ENCODE data around the gene NCOA5. TPM values are rescaled to one million over a fixed set of nuclear protein-coding genes. Genes with fewer than 3 reads are reported as not detected.

Gene NCOA5
- total and polyA plus RNA-seq, 7 experiments from 2014 or later, result 15.7 to 47.6 (median 39.4) TPM

DNA sequence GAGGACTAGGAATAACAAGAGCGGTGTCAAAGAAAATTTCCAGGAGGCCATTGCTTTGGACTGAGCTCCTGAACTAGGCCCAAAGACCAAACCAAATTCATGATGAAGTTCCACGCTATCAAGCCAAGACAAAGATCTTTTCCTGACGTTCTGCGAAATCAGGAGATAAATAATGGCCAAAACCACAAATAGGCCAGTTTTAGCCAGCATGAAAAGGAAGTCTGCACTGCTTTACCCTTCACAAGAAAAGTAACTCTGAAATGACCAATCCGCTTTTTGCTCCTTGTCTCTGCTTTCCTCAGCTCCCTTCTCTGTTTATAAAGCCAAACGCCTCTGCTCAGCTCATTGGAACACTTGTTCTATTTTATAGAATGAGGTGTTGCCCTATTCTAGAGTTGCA lies 6.7 kb downstream of the NCOA5 start:
- Histone ChIP-seq H3K27ac (ENCODE audit: low read depth, low read length) (no peak overlapping the region), H3K4me3 (ENCODE audit: low read length) (no peak overlapping the region), H3K9me3 (ENCODE audit: control insufficient read depth in 2 of 3, low read length in 3 of 3) (no peaks in the 10 kb centered on the region), H3K36me3 (ENCODE audit: control insufficient read depth in 2 of 3, insufficient read depth in 3 of 3, low read length in 3 of 3) (peaks cover 2 to 16% (median 5%) of the 10 kb centered on the region in 3 experiments), H3K27me3 (ENCODE audit: control insufficient read depth in 2 of 2, insufficient read depth in 2 of 2, low read length in 2 of 2) (no peaks in the 10 kb centered on the region), H3K4me1 (ENCODE audit: control insufficient read depth in 2 of 2, insufficient read depth in 2 of 2, low read length in 2 of 2) (peaks cover 19 to 43% of the 10 kb centered on the region in 2 donors)
- Mint-ChIP-seq H3K36me3 (peaks cover 0 to 20% (median 1%) of the 10 kb centered on the region in 5 donors), H3K4me3 (peak overlapping the region in 5 of 10 donors; percentile 13 to 63 (median 29)), H3K9me3 (peaks cover 0 to under 1% (median 0%) of the 10 kb centered on the region in 11 donors), H3K27ac (peak overlapping the region in 2 of 9 donors; percentile 31 to 69), H3K27me3 (no peaks in the 10 kb centered on the region), H3K4me1 (peaks cover 31 to 89% (median 83%) of the 10 kb centered on the region in 7 donors)
- ChIA-PET POLR2A (interaction anchor here (0.9 kb wide), 1 partner anchor 9 kb away, joined by 3 read pairs; no protein-coding TSS in a partner anchor), CTCF (no interaction called here)
- intact Hi-C loops (cut with micrococcal nuclease), result loop anchor here in 1 of 2 donors (10.0 kb wide), 1 partner anchor 602 kb away; the partner anchor contains the start of gene TP53RK
- DNase-seq (no peak), ATAC-seq (no peak)

DNA sequence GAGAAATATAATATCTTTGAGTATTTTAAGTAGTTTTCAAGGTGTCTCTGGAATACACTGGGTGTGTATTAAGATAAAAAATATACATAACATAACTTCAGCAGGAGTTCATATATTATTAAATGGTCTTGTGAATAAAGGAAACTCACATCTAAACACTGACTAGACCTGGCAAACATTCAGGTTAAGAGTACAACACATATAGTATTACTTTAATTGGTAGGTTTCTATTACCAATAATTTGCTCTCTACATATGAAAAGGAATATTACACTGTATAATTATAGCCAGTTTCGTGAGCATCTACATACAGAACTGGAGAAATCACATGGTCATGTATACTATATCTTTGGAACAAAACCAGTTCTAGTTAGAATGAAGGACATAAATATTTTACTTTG lies 8.7 kb downstream of the NCOA5 start:
- POLR2A ChIA-PET, result no interaction called here
- H3K27ac Mint-ChIP-seq, result no peak overlapping the region
- CTCF ChIA-PET, result no interaction called here

GRCh38 chr20:46078954-46079353 lies 10.8 kb downstream of the NCOA5 start:
- DNase-seq (no peak), ATAC-seq (no peak)
- H3K27ac Mint-ChIP-seq, result peak overlapping the region in 1 of 9 donors; percentile 68
- no peaks in the 10 kb centered on the region for H3K27me3 Mint-ChIP-seq
- peaks cover 0 to 12% of the 10 kb centered on the region in 2 donors for H3K4me1 ChIP-seq (ENCODE audit: control insufficient read depth in 2 of 2, insufficient read depth in 2 of 2, low read length in 2 of 2)
- no peak overlapping the region for H3K4me3 ChIP-seq (ENCODE audit: low read length)
- H3K27me3 ChIP-seq (ENCODE audit: control insufficient read depth in 2 of 2, insufficient read depth in 2 of 2, low read length in 2 of 2), result no peaks in the 10 kb centered on the region
- no peaks in the 10 kb centered on the region for H3K9me3 Mint-ChIP-seq
- no peaks in the 10 kb centered on the region for H3K9me3 ChIP-seq (ENCODE audit: control insufficient read depth in 2 of 3, low read length in 3 of 3)
- peaks cover 6 to 62% (median 46%) of the 10 kb centered on the region in 7 donors for H3K4me1 Mint-ChIP-seq
- H3K36me3 Mint-ChIP-seq, result peaks cover 6 to 48% (median 14%) of the 10 kb centered on the region in 5 donors
- H3K27ac ChIP-seq (ENCODE audit: low read depth, low read length), result no peak overlapping the region
- intact Hi-C loops (cut with micrococcal nuclease), result no loop called here
- H3K36me3 ChIP-seq (ENCODE audit: control insufficient read depth in 2 of 3, insufficient read depth in 3 of 3, low read length in 3 of 3), result peaks cover 0 to 44% (median 5%) of the 10 kb centered on the region in 3 experiments
- ChIA-PET POLR2A (no interaction called here), CTCF (no interaction called here)
- no peak overlapping the region for H3K4me3 Mint-ChIP-seq

More for the DNA sequence above, 8.7 kb downstream of the NCOA5 start:
- H3K36me3 ChIP-seq (ENCODE audit: control insufficient read depth in 2 of 3, insufficient read depth in 3 of 3, low read length in 3 of 3), result peaks cover 0 to 24% (median 5%) of the 10 kb centered on the region in 3 experiments
- Mint-ChIP-seq H3K36me3 (peaks cover 0 to 32% (median 2%) of the 10 kb centered on the region in 5 donors), H3K4me3 (peak overlapping the region in 1 of 10 donors; percentile 47), H3K9me3 (no peaks in the 10 kb centered on the region), H3K4me1 (peaks cover 13 to 74% (median 63%) of the 10 kb centered on the region in 7 donors), H3K27me3 (no peaks in the 10 kb centered on the region)
- DNase-seq (no peak), ATAC-seq (no peak)
- H3K9me3 ChIP-seq (ENCODE audit: control insufficient read depth in 2 of 3, low read length in 3 of 3), result no peaks in the 10 kb centered on the region
- intact Hi-C loops (cut with micrococcal nuclease), result loop anchor here in 1 of 2 donors (10.0 kb wide), 1 partner anchor 604 kb away; the partner anchor contains the start of gene TP53RK
- no peaks in the 10 kb centered on the region for H3K27me3 ChIP-seq (ENCODE audit: control insufficient read depth in 2 of 2, insufficient read depth in 2 of 2, low read length in 2 of 2)
- H3K4me3 ChIP-seq (ENCODE audit: low read length), result no peak overlapping the region
- H3K27ac ChIP-seq (ENCODE audit: low read depth, low read length), result no peak overlapping the region
- H3K4me1 ChIP-seq (ENCODE audit: control insufficient read depth in 2 of 2, insufficient read depth in 2 of 2, low read length in 2 of 2), result peaks cover 10 to 27% of the 10 kb centered on the region in 2 donors

DNA sequence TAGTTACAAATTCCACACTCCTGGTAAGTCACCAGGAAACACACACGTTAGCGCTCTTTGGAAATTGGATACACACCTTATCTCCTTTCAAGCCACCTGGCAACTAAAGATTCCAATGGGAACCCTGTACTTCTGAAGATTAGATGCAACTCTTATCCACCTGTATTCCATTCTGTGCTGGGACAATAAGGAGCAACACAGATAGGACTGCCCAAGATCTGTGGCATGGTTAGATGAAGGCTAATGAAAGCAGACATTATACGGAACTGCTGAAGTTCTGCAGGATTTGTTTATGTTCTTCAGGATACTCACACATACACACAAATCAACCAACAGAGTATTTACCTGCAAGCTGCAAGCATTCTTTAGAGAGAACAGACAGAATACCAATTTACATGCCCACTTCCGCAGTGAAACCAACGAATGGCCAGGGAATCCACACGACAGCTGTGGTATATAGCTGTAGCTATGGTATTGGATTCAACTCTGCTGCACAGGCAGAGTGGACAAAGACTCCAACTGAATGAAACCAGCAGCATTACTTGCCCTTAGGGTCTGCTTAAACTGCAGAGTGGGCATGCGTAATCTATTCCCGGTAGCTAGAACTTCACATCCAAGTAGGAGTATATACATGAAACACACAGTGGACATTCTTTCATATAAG lies 12.0 kb downstream of the NCOA5 start:
- H3K36me3 ChIP-seq (ENCODE audit: control insufficient read depth in 2 of 3, insufficient read depth in 3 of 3, low read length in 3 of 3), result peaks cover 0 to 50% (median 5%) of the 10 kb centered on the region in 3 experiments

DNA sequence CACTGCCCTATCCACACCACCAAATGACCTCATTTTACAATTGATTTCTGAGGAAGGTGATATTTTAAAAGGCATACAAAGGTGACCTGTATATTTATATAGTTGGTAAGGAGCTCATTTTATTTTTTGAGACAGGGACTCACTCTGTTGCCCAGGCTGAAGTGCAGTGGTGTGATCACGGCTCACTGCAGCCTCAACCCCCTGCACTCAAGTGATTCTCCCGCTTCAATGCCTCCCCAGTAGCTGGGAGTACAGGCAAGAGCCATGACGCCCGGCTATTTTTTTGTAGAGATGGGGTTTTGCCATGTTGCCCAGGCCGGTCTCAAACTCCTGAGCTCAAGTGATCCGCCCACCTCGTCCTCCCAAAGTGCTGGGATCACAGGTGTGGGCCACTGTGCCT lies 13.0 kb downstream of the NCOA5 start:
- H3K4me1 ChIP-seq (ENCODE audit: control insufficient read depth in 2 of 2, insufficient read depth in 2 of 2, low read length in 2 of 2), result no peaks in the 10 kb centered on the region
- Mint-ChIP-seq H3K4me3 (no peak overlapping the region), H3K9me3 (no peaks in the 10 kb centered on the region), H3K4me1 (peaks cover 5 to 40% (median 30%) of the 10 kb centered on the region in 7 donors), H3K27me3 (no peaks in the 10 kb centered on the region), H3K36me3 (peaks cover 6 to 53% (median 14%) of the 10 kb centered on the region in 5 donors), H3K27ac (no peak overlapping the region)
- POLR2A ChIA-PET, result interaction anchor here (0.7 to 0.9 kb wide), 2 partner anchors 13 to 625 kb away, joined by 3 read pairs; no protein-coding TSS in a partner anchor
- no peak overlapping the region for H3K4me3 ChIP-seq (ENCODE audit: low read length)
- H3K36me3 ChIP-seq (ENCODE audit: control insufficient read depth in 2 of 3, insufficient read depth in 3 of 3, low read length in 3 of 3), result peaks cover 0 to 50% (median 5%) of the 10 kb centered on the region in 3 experiments
- H3K27me3 ChIP-seq (ENCODE audit: control insufficient read depth in 2 of 2, insufficient read depth in 2 of 2, low read length in 2 of 2), result no peaks in the 10 kb centered on the region
- CTCF ChIA-PET, result no interaction called here
- no peaks in the 10 kb centered on the region for H3K9me3 ChIP-seq (ENCODE audit: control insufficient read depth in 2 of 3, low read length in 3 of 3)
- intact Hi-C loops (cut with micrococcal nuclease), result no loop called here
- DNase-seq, result no peak
- no peak overlapping the region for H3K27ac ChIP-seq (ENCODE audit: low read depth, low read length)
- no peak for ATAC-seq

More for the DNA sequence above, 12.0 kb downstream of the NCOA5 start:
- no peak for DNase-seq
- no peaks in the 10 kb centered on the region for H3K27me3 ChIP-seq (ENCODE audit: control insufficient read depth in 2 of 2, insufficient read depth in 2 of 2, low read length in 2 of 2)
- Mint-ChIP-seq H3K4me1 (peaks cover 8 to 50% (median 39%) of the 10 kb centered on the region in 7 donors), H3K9me3 (no peaks in the 10 kb centered on the region), H3K4me3 (no peak overlapping the region), H3K27me3 (no peaks in the 10 kb centered on the region), H3K27ac (no peak overlapping the region), H3K36me3 (peaks cover 6 to 53% (median 14%) of the 10 kb centered on the region in 5 donors)
- ChIA-PET CTCF (no interaction called here), POLR2A (no interaction called here)
- no peak for ATAC-seq
- H3K4me3 ChIP-seq (ENCODE audit: low read length), result no peak overlapping the region
- no peaks in the 10 kb centered on the region for H3K9me3 ChIP-seq (ENCODE audit: control insufficient read depth in 2 of 3, low read length in 3 of 3)
- H3K4me1 ChIP-seq (ENCODE audit: control insufficient read depth in 2 of 2, insufficient read depth in 2 of 2, low read length in 2 of 2), result peaks cover 0 to 6% of the 10 kb centered on the region in 2 donors
- intact Hi-C loops (cut with micrococcal nuclease), result no loop called here
- H3K27ac ChIP-seq (ENCODE audit: low read depth, low read length), result no peak overlapping the region

DNA sequence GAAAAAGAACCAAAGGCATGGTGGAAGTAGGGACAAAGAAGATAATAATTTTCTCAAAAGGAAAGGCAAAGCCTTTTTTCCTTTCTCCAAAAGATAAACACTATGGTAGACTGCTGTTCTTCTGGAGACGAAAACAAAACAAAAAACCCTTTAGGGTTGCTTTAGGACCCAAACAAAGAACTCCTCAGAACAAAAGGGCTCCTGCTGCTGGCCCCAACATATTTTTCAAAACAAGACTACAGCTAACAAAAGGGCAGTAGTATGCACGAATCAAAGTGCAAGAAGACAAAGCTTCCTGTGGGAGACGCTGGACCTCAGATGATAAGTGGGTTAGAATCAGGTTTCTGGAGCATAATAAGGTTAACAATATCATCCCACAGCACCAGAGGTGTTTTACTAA lies 15.8 kb downstream of the NCOA5 start:
- Mint-ChIP-seq H3K27me3 (no peaks in the 10 kb centered on the region), H3K4me1 (peaks cover 5 to 17% (median 13%) of the 10 kb centered on the region in 7 donors), H3K4me3 (no peak overlapping the region), H3K9me3 (no peaks in the 10 kb centered on the region), H3K36me3 (peaks cover 9 to 42% (median 23%) of the 10 kb centered on the region in 5 donors), H3K27ac (no peak overlapping the region)
- DNase-seq (no peak), ATAC-seq (no peak)
- ChIA-PET POLR2A (no interaction called here), CTCF (no interaction called here)
- Histone ChIP-seq H3K36me3 (ENCODE audit: control insufficient read depth in 2 of 3, insufficient read depth in 3 of 3, low read length in 3 of 3) (peaks cover 5 to 60% (median 8%) of the 10 kb centered on the region in 3 experiments), H3K27ac (ENCODE audit: low read depth, low read length) (no peak overlapping the region), H3K4me1 (ENCODE audit: control insufficient read depth in 2 of 2, insufficient read depth in 2 of 2, low read length in 2 of 2) (no peaks in the 10 kb centered on the region), H3K9me3 (ENCODE audit: control insufficient read depth in 2 of 3, low read length in 3 of 3) (no peaks in the 10 kb centered on the region), H3K4me3 (ENCODE audit: low read length) (no peak overlapping the region), H3K27me3 (ENCODE audit: control insufficient read depth in 2 of 2, insufficient read depth in 2 of 2, low read length in 2 of 2) (no peaks in the 10 kb centered on the region)
- intact Hi-C loops (cut with micrococcal nuclease), result no loop called here

Data from naive thymus-derived CD4-positive, alpha-beta T cell (primary cell).